Measurements from ENCODE around the gene EXOC2. TPM values are rescaled to one million over a fixed set of nuclear protein-coding genes. Genes with fewer than 3 reads are reported as not detected.

EXOC2 gene
- total RNA-seq, 1 donor from 2014 or later: 44.4 TPM

DNA sequence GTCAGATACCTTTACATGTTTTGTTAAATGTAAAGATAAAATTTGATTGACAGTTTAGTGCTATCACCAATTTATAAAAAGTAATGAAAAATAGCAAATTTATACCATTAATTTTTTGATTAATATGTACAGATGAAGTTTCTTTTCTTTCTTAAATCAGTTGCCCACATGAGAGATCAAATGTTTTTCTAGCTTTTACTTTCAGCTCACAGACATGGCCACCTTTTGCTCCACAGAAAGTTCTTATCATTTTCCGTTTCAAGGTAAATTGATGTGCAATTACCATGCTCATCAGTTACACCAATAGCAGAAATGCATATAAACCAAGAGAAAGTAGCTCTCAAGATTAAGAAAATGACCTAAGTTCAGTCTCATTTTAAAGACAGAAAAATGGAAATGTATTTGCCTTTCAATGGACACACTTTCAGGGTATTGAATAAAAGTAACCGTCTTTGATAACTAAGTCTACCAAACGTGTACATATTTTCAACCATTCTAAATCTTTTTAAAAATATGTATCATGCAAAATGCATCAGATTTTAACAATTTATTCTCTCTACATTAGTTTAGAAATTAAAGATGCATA, 16.6 kb upstream of the EXOC2 start:
- H3K9me3 ChIP-seq (ENCODE audit: insufficient read depth, low read depth, low read length): no peaks in the 10 kb centered on the region
- TF ChIP-seq CTCF (IDR thresholded peaks at IDR 0.05; ENCODE audit: insufficient read depth, low read depth, low read length) (no peak), EZH2 (IDR thresholded peaks at IDR 0.05; ENCODE audit: insufficient read depth, low read length) (no peak)
- H2AFZ ChIP-seq (ENCODE audit: low read depth, low read length): no peak overlapping the region
- no peak for FAIRE-seq
- H3K27ac ChIP-seq (ENCODE audit: low read depth, low read length): no peak overlapping the region
- no peaks in the 10 kb centered on the region for H3K27me3 Mint-ChIP-seq (ENCODE audit: low read depth, unreplicated experiment)
- no peak overlapping the region for H3K4me2 ChIP-seq (ENCODE audit: low read length)
- no peak overlapping the region for H3K4me3 Mint-ChIP-seq (ENCODE audit: unreplicated experiment)
- H3K9ac ChIP-seq (ENCODE audit: low read length): no peak overlapping the region
- DNase-seq (ENCODE audit: low read depth): no peak
- peaks cover 6% of the 10 kb centered on the region for H3K4me1 ChIP-seq (ENCODE audit: insufficient read depth, low read length)
- H3K9me3 Mint-ChIP-seq (ENCODE audit: unreplicated experiment): no peaks in the 10 kb centered on the region
- no peaks in the 10 kb centered on the region for H3K27me3 ChIP-seq (ENCODE audit: insufficient read depth, low read length)
- H3K4me1 Mint-ChIP-seq (ENCODE audit: low read depth, unreplicated experiment): peaks cover 31% of the 10 kb centered on the region
- no peaks in the 10 kb centered on the region for H3K36me3 ChIP-seq (ENCODE audit: insufficient read depth, low read length)
- no peaks in the 10 kb centered on the region for H3K36me3 Mint-ChIP-seq (ENCODE audit: low read depth, unreplicated experiment)
- no peaks in the 10 kb centered on the region for H4K20me1 ChIP-seq (ENCODE audit: insufficient read depth, low read length)
- H3K4me3 ChIP-seq (ENCODE audit: insufficient read depth, low read depth, low read length): no peak overlapping the region
- H3K79me2 ChIP-seq (ENCODE audit: insufficient read depth, low read length): no peaks in the 10 kb centered on the region
- H3K27ac Mint-ChIP-seq (ENCODE audit: unreplicated experiment): no peak overlapping the region

GRCh38 chr6:708237-708598, 15.3 kb upstream of the EXOC2 start:
- Histone ChIP-seq H3K9me3 (ENCODE audit: insufficient read depth, low read depth, low read length) (no peaks in the 10 kb centered on the region), H4K20me1 (ENCODE audit: insufficient read depth, low read length) (no peaks in the 10 kb centered on the region), H3K4me1 (ENCODE audit: insufficient read depth, low read length) (peaks cover 6% of the 10 kb centered on the region), H3K27me3 (ENCODE audit: insufficient read depth, low read length) (no peaks in the 10 kb centered on the region), H3K4me2 (ENCODE audit: low read length) (no peak overlapping the region), H2AFZ (ENCODE audit: low read depth, low read length) (no peak overlapping the region), H3K4me3 (ENCODE audit: insufficient read depth, low read depth, low read length) (no peak overlapping the region), H3K27ac (ENCODE audit: low read depth, low read length) (no peak overlapping the region), H3K36me3 (ENCODE audit: insufficient read depth, low read length) (no peaks in the 10 kb centered on the region), H3K79me2 (ENCODE audit: insufficient read depth, low read length) (no peaks in the 10 kb centered on the region), H3K9ac (ENCODE audit: low read length) (no peak overlapping the region)
- no peaks in the 10 kb centered on the region for H3K9me3 Mint-ChIP-seq (ENCODE audit: unreplicated experiment)
- H3K27ac Mint-ChIP-seq (ENCODE audit: unreplicated experiment): no peak overlapping the region
- peaks cover 25% of the 10 kb centered on the region for H3K4me1 Mint-ChIP-seq (ENCODE audit: low read depth, unreplicated experiment)
- H3K27me3 Mint-ChIP-seq (ENCODE audit: low read depth, unreplicated experiment): no peaks in the 10 kb centered on the region
- no peak for TF ChIP-seq EZH2 (IDR thresholded peaks at IDR 0.05; ENCODE audit: insufficient read depth, low read length)
- DNase-seq (ENCODE audit: low read depth) (no peak), FAIRE-seq (no peak)
- H3K4me3 Mint-ChIP-seq (ENCODE audit: unreplicated experiment): no peak overlapping the region
- H3K36me3 Mint-ChIP-seq (ENCODE audit: low read depth, unreplicated experiment): no peaks in the 10 kb centered on the region

DNA sequence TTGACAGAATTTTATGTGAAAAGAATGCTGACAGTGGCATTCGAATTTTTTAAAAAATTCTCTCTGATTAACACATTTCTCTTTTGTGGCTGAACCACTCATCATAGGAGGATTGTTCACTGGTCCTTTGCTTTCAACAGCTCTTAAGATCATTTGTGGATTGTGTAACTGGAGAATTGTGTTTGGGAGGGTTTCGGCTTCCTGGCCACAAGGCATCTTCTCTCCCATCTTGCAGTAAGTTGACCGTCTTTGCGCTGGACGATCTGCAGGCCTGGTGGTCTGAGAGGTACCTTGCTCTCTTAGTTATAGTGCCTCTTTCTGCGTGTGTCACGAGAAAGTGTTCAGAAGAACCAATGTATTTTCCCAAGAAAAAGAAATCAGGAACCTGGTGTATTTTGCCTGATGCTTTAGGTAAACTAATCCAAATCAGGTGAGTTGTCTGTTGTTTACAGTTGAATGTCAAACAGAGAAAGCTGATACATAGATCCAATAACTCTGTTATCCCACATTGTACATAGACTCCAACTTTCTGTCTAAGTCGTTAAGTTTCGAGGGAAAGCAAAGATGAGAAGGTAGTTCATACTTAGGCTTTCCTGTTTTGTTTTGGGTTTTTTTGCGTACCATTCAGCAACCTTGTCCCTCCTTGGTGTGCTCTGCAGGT, 14.8 kb upstream of the EXOC2 start:
- Mint-ChIP-seq H3K36me3 (ENCODE audit: low read depth, unreplicated experiment) (no peaks in the 10 kb centered on the region), H3K9me3 (ENCODE audit: unreplicated experiment) (no peaks in the 10 kb centered on the region), H3K27me3 (ENCODE audit: low read depth, unreplicated experiment) (no peaks in the 10 kb centered on the region), H3K4me3 (ENCODE audit: unreplicated experiment) (no peak overlapping the region), H3K4me1 (ENCODE audit: low read depth, unreplicated experiment) (peaks cover 25% of the 10 kb centered on the region), H3K27ac (ENCODE audit: unreplicated experiment) (no peak overlapping the region)
- no peak overlapping the region for H3K4me3 ChIP-seq (ENCODE audit: insufficient read depth, low read depth, low read length)
- no peak overlapping the region for H3K27ac ChIP-seq (ENCODE audit: low read depth, low read length)
- H4K20me1 ChIP-seq (ENCODE audit: insufficient read depth, low read length): no peaks in the 10 kb centered on the region
- no peaks in the 10 kb centered on the region for H3K36me3 ChIP-seq (ENCODE audit: insufficient read depth, low read length)
- no peaks in the 10 kb centered on the region for H3K79me2 ChIP-seq (ENCODE audit: insufficient read depth, low read length)
- DNase-seq (ENCODE audit: low read depth) (no peak), FAIRE-seq (no peak)
- TF ChIP-seq EZH2 (IDR thresholded peaks at IDR 0.05; ENCODE audit: insufficient read depth, low read length) (no peak), CTCF (IDR thresholded peaks at IDR 0.05; ENCODE audit: insufficient read depth, low read depth, low read length) (no peak)
- H3K9ac ChIP-seq (ENCODE audit: low read length): no peak overlapping the region
- H3K4me2 ChIP-seq (ENCODE audit: low read length): no peak overlapping the region
- peaks cover 6% of the 10 kb centered on the region for H3K4me1 ChIP-seq (ENCODE audit: insufficient read depth, low read length)
- no peaks in the 10 kb centered on the region for H3K27me3 ChIP-seq (ENCODE audit: insufficient read depth, low read length)
- H3K9me3 ChIP-seq (ENCODE audit: insufficient read depth, low read depth, low read length): no peaks in the 10 kb centered on the region
- no peak overlapping the region for H2AFZ ChIP-seq (ENCODE audit: low read depth, low read length)
